ENCODE results near the gene SNRPA. TPM values are rescaled to one million over a fixed set of nuclear protein-coding genes. Genes with fewer than 3 reads are reported as not detected.

Gene SNRPA
- polyA plus RNA-seq, 3 donors = 27.9 to 78.3 (median 44.2) TPM

DNA sequence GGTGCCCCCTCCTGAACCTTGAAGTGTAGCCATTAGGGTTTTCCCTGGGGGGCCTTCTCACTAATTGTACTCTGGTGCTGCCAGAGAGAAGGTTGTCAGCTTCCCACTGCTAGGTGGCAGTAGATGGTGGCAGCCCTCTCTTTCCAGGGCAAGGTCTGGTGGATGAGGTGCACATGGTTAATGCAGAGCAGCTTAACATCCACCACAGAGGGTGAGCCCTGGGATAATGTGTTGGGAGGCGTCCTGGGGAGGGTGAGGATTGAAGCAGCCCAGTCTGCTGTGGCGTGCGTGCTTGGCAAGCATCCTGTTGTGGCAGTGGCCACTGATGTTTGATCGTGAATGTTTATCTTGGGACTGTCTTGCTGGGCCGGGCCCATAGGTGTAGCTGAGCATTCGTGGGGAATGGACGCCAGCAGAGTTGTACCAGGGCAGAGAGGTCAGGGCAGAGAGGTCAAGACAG is 53.8 kb downstream of the SNRPA start:
- Histone ChIP-seq H2AFZ (ENCODE audit: insufficient read depth, low read depth, low read length, poor library complexity, severe bottlenecking) (no peak overlapping the region), H4K20me1 (ENCODE audit: insufficient read depth, low read length) (peaks cover 98% of the 10 kb centered on the region), H3K27me3 (ENCODE audit: control insufficient read depth in 2 of 2, insufficient read depth in 2 of 2, low read length in 2 of 2) (no peaks in the 10 kb centered on the region), H3K4me2 (replicated peaks; ENCODE audit: extremely low read depth, low read length, poor library complexity, severe bottlenecking) (no peak overlapping the region), H3K27ac (ENCODE audit: low read depth in 1 of 2, low read length in 2 of 2) (peak overlapping the region in 1 of 2 donors; percentile 67), H3K9me3 (replicated peaks in 1 of 2; ENCODE audit: control insufficient read depth in 1 of 2, insufficient read depth in 1 of 2, low read length in 2 of 2) (no peaks in the 10 kb centered on the region), H3K9ac (ENCODE audit: insufficient read depth, low read length, poor library complexity, severe bottlenecking) (no peak overlapping the region), H3K4me1 (ENCODE audit: control insufficient read depth in 1 of 2, insufficient read depth in 2 of 2, low read length in 2 of 2) (peaks cover 64 to 73% of the 10 kb centered on the region in 2 donors), H3K4me3 (replicated peaks in 1 of 3; ENCODE audit: low read depth in 2 of 3, low read length in 3 of 3) (no peak overlapping the region), H3K79me2 (ENCODE audit: insufficient read depth, low read length) (peaks cover 85% of the 10 kb centered on the region), H3K36me3 (replicated peaks in 1 of 2; ENCODE audit: control insufficient read depth in 1 of 2, insufficient read depth in 2 of 2, low read length in 2 of 2) (peaks cover 53 to 75% of the 10 kb centered on the region in 2 donors)
- 97% methylated on average over 7 of the region's 7 CpGs for WGBS (ENCODE audit: insufficient coverage)
- Mint-ChIP-seq H3K4me3 (peak overlapping the region in 1 of 2 donors; percentile 5), H3K9me3 (no peaks in the 10 kb centered on the region), H3K36me3 (peaks cover 53 to 78% of the 10 kb centered on the region in 2 donors), H3K27me3 (ENCODE audit: low read depth in 3 of 3) (peaks cover 0 to 3% (median 2%) of the 10 kb centered on the region in 3 donors), H3K27ac (peak overlapping the region in 6 of 7 donors; percentile 19 to 81 (median 76)), H3K4me1 (peaks cover 84% of the 10 kb centered on the region)
- DNase-seq = no peak
- TF ChIP-seq, protein P1, sequence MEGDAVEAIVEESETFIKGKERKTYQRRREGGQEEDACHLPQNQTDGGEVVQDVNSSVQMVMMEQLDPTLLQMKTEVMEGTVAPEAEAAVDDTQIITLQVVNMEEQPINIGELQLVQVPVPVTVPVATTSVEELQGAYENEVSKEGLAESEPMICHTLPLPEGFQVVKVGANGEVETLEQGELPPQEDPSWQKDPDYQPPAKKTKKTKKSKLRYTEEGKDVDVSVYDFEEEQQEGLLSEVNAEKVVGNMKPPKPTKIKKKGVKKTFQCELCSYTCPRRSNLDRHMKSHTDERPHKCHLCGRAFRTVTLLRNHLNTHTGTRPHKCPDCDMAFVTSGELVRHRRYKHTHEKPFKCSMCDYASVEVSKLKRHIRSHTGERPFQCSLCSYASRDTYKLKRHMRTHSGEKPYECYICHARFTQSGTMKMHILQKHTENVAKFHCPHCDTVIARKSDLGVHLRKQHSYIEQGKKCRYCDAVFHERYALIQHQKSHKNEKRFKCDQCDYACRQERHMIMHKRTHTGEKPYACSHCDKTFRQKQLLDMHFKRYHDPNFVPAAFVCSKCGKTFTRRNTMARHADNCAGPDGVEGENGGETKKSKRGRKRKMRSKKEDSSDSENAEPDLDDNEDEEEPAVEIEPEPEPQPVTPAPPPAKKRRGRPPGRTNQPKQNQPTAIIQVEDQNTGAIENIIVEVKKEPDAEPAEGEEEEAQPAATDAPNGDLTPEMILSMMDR (IDR thresholded peaks at IDR 0.05) = no peak
- intact Hi-C loops (cut with micrococcal nuclease) = loop anchor here in 1 of 2 donors (10.0 kb wide), 1 partner anchor 50 kb away; the partner anchor contains the start of genes ACTMAP and SNRPA

DNA sequence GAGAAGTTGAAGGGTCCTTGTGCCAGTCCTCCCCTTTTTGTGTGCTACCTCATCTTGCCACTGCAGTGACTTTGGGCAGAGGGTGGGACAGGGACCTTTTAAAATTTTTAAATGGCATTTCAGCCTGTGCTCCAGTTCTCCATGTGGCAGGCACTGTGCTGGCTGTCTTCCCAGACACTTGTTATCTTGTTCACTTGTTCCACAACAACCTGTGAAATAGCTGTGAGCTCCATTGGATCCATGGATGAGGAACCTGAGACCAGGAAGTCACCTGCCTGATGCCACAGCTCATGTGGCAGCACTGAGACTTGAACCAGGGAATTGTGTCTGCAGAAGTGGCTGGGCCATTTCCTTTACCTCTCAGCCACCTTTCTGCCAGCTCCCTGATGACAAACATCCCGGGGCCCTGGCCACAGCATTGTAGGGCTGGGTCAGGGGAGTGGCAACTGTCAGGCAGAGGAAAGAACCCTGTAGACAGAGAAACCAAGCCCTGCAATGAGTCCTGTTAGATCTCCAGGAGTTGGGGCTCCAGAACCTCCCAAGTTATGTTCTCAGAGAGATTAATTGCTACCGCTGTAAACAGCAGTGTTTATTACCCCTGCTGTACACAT is 54.4 kb downstream of the SNRPA start:
- Histone ChIP-seq H3K27me3 (ENCODE audit: control insufficient read depth in 2 of 2, insufficient read depth in 2 of 2, low read length in 2 of 2) (no peaks in the 10 kb centered on the region), H3K79me2 (ENCODE audit: insufficient read depth, low read length) (peaks cover 81% of the 10 kb centered on the region), H3K27ac (ENCODE audit: low read depth in 1 of 2, low read length in 2 of 2) (no peak overlapping the region), H3K9ac (ENCODE audit: insufficient read depth, low read length, poor library complexity, severe bottlenecking) (no peak overlapping the region), H3K4me2 (replicated peaks; ENCODE audit: extremely low read depth, low read length, poor library complexity, severe bottlenecking) (no peak overlapping the region), H4K20me1 (ENCODE audit: insufficient read depth, low read length) (peaks cover 97% of the 10 kb centered on the region), H3K36me3 (replicated peaks in 1 of 2; ENCODE audit: control insufficient read depth in 1 of 2, insufficient read depth in 2 of 2, low read length in 2 of 2) (peaks cover 52 to 74% of the 10 kb centered on the region in 2 donors), H3K4me3 (replicated peaks in 1 of 3; ENCODE audit: low read depth in 2 of 3, low read length in 3 of 3) (no peak overlapping the region), H2AFZ (ENCODE audit: insufficient read depth, low read depth, low read length, poor library complexity, severe bottlenecking) (no peak overlapping the region), H3K4me1 (ENCODE audit: control insufficient read depth in 1 of 2, insufficient read depth in 2 of 2, low read length in 2 of 2) (peaks cover 65 to 73% of the 10 kb centered on the region in 2 donors), H3K9me3 (replicated peaks in 1 of 2; ENCODE audit: control insufficient read depth in 1 of 2, insufficient read depth in 1 of 2, low read length in 2 of 2) (no peaks in the 10 kb centered on the region)
- Mint-ChIP-seq H3K4me3 (no peak overlapping the region), H3K9me3 (no peaks in the 10 kb centered on the region), H3K4me1 (peaks cover 83% of the 10 kb centered on the region), H3K36me3 (peaks cover 50 to 78% of the 10 kb centered on the region in 2 donors), H3K27me3 (ENCODE audit: low read depth in 3 of 3) (peaks cover 0 to 3% (median 2%) of the 10 kb centered on the region in 3 donors), H3K27ac (peak overlapping the region; percentile 19 to 81 (median 77))
- 88% methylated on average over 1 of the region's 2 CpGs for WGBS (ENCODE audit: insufficient coverage)
- intact Hi-C loops (cut with micrococcal nuclease) = loop anchor here in 1 of 2 donors (10.0 kb wide), 1 partner anchor 51 kb away; the partner anchor contains the start of genes ACTMAP and SNRPA
- TF ChIP-seq, protein P1 (IDR thresholded peaks at IDR 0.05) = no peak
- no peak for DNase-seq

Data from CD14-positive monocyte (primary cell).